Astrocyte of the cerebellum (primary cell): ENCODE data around the gene KDM4B.

Source experiments
- DNase-seq: peaks from one replicate; pipeline ENCODE4 v3.0.0-alpha.2; 2011; ENCODE audit warnings: low read depth
- H3K4me3 ChIP-seq: 2 replicates; pipeline ENCODE4 v1.5.1; 2011; ENCODE audit warnings: mild to moderate bottlenecking, low read depth, low read length, moderate library complexity
- CTCF ChIP-seq: IDR thresholded peaks from 2 replicates; pipeline ENCODE4 v1.5.1; 2012; ENCODE audit warnings: low read length, low read depth, moderate library complexity, mild to moderate bottlenecking; ENCODE audit errors: missing control alignments
- in situ Hi-C: cut with HindIII; loops from 2 replicates; pipeline ENCODE4 v1.10.0; 2017; ENCODE audit warnings: low sequenced_read_pairs

Gene KDM4B

GRCh38 chr19:5036698-5037563 lies 68.0 kb downstream of the KDM4B start:
- in situ Hi-C loops: no loop called here
- no peak for TF ChIP-seq CTCF
- no peak for DNase-seq
- no peak overlapping the region for H3K4me3 ChIP-seq

- in situ Hi-C loops: no loop called here
- no peak overlapping the region for H3K4me3 ChIP-seq
- DNase-seq: no peak
- no peak for TF ChIP-seq CTCF
Observed at GRCh38 chr19:5037936-5038335, 69.0 kb downstream of the KDM4B start.

GRCh38 chr19:5038631-5039271 lies 69.8 kb downstream of the KDM4B start:
- in situ Hi-C loops: no loop called here
- DNase-seq: no peak
- TF ChIP-seq CTCF: peak; percentile 74
- no peak overlapping the region for H3K4me3 ChIP-seq

- in situ Hi-C loops: no loop called here
- no peak overlapping the region for H3K4me3 ChIP-seq
- no peak for TF ChIP-seq CTCF
- DNase-seq: no peak
Observed at GRCh38 chr19:5039642-5040543, 71.0 kb downstream of the KDM4B start.

- no peak for DNase-seq
- in situ Hi-C loops: no loop called here
- TF ChIP-seq CTCF: no peak
- no peak overlapping the region for H3K4me3 ChIP-seq
Observed at GRCh38 chr19:5040544-5041167, 71.7 kb downstream of the KDM4B start.
